Muscle of back (tissue), 13 donors: ENCODE data around the gene FBXW5. TPM values are rescaled to one million over a fixed set of nuclear protein-coding genes. Genes with fewer than 3 reads are reported as not detected.

Source experiments
- DNase-seq, 3 donors: peaks; one replicate each; pipeline versions ENCODE4 v3.0.0 to v3.0.0-alpha.2; 2013
- long read RNA-seq, 9 donors: transcript quantifications; one replicate each; lab custom pipeline, GENCODE V29; 2026
- polyA plus RNA-seq, 10 donors: library from polyadenylated mRNA; unstranded; fragments of 120-200 nt; gene quantifications; one replicate each; pipeline ENCODE4 v1.2.1, GENCODE V29; 2013; ENCODE audit not compliant: insufficient read length in 10 of 10

FBXW5 gene, protein sequence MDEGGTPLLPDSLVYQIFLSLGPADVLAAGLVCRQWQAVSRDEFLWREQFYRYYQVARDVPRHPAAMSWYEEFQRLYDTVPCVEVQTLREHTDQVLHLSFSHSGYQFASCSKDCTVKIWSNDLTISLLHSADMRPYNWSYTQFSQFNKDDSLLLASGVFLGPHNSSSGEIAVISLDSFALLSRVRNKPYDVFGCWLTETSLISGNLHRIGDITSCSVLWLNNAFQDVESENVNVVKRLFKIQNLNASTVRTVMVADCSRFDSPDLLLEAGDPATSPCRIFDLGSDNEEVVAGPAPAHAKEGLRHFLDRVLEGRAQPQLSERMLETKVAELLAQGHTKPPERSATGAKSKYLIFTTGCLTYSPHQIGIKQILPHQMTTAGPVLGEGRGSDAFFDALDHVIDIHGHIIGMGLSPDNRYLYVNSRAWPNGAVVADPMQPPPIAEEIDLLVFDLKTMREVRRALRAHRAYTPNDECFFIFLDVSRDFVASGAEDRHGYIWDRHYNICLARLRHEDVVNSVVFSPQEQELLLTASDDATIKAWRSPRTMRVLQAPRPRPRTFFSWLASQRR
- polyA plus RNA-seq, result 10 to 100 TPM; 27.4 to 47.9 (median 34.4) TPM
- long read RNA-seq, donor 1, transcript FBXW5-201 (9 exons, 2,274 nt), result major isoform, 5 of 5 reads
- long read RNA-seq, donor 1, partial matches to known transcripts, result 0 of 5 reads
- long read RNA-seq, donor 1, other reads (novel, unspliced or antisense), result 0 of 5 reads
- long read RNA-seq, donor 2, transcript FBXW5-201 (9 exons, 2,274 nt), result major isoform, 5 of 5 reads
- long read RNA-seq, donor 2, partial matches to known transcripts, result 0 of 5 reads
- long read RNA-seq, donor 2, other reads (novel, unspliced or antisense), result 0 of 5 reads
- long read RNA-seq, donor 3, result 0 reads
- long read RNA-seq, donor 4, partial matches to known transcripts, result 0 of 2 reads
- long read RNA-seq, donor 4, other reads (novel, unspliced or antisense), result 0 of 2 reads
- long read RNA-seq, donor 5, transcript FBXW5-201 (9 exons, 2,274 nt), result major isoform, 5 of 19 reads
- long read RNA-seq, donor 5, partial matches to known transcripts, result 11 of 19 reads
- long read RNA-seq, donor 5, other reads (novel, unspliced or antisense), result 0 of 19 reads
- long read RNA-seq, donor 6, transcript FBXW5-201 (9 exons, 2,274 nt), result major isoform, 14 of 16 reads
- long read RNA-seq, donor 6, partial matches to known transcripts, result 0 of 16 reads
- long read RNA-seq, donor 6, other reads (novel, unspliced or antisense), result 0 of 16 reads
- long read RNA-seq, donor 7, partial matches to known transcripts, result 7 of 8 reads
- long read RNA-seq, donor 7, other reads (novel, unspliced or antisense), result 0 of 8 reads
- long read RNA-seq, donor 8, transcript FBXW5-201 (9 exons, 2,274 nt), result major isoform, 5 of 14 reads
- long read RNA-seq, donor 8, partial matches to known transcripts, result 9 of 14 reads
- long read RNA-seq, donor 8, other reads (novel, unspliced or antisense), result 0 of 14 reads
- long read RNA-seq, donor 9, partial matches to known transcripts, result 0 of 1 reads
- long read RNA-seq, donor 9, other reads (novel, unspliced or antisense), result 0 of 1 reads

DNA sequence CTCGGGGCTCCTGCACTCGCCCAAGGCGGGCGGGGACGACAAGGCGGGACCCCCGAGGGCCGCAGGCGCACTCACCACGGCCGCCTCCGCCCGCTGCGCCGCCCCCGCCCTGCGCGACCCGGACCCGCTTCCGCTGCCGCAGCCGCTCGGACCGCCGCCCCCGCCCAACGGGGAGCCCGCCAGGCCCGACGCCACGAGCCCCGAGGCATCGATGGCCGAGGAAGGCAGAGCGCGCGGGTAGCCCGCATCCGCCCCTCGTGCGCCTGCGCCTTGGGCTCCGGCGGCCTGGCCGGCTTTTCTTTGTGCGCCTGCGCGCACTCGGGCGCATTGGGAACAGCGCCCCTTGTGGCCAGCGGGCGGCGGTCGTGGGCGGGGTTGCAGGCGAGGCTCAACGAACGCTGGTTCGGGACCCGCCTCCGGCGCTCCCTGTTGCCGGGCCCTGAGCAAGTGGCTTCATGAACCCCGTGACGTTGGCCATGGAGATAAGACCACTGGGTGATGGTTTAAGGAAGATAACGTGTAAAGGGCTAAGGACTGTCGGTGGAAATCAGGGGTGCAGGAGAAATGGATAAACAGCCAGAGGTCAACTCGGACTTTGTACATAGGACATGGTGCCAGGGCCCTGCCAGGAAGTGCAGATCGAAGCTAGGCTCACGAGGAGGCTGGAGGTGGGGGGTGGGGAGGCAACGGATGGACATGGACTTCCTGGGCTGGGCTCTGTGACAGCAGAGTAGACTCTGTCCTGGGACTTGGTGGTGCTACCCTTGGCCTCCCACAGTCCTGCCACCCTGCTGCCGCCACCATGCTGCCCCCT lies at the start of gene FBXW5, which contains the start of gene C8G:
FBXW5 (minus strand) TSS at position 220 of the 814 bp plus-strand sequence. CDS start 655 bp downstream, outside the sequence.
C8G (plus strand) TSS at position 725 of the 814 bp plus-strand sequence; CDS start at position 803, 78 bp downstream.
- peak; percentile 95 to 98 (median 97) for DNase-seq

DNA sequence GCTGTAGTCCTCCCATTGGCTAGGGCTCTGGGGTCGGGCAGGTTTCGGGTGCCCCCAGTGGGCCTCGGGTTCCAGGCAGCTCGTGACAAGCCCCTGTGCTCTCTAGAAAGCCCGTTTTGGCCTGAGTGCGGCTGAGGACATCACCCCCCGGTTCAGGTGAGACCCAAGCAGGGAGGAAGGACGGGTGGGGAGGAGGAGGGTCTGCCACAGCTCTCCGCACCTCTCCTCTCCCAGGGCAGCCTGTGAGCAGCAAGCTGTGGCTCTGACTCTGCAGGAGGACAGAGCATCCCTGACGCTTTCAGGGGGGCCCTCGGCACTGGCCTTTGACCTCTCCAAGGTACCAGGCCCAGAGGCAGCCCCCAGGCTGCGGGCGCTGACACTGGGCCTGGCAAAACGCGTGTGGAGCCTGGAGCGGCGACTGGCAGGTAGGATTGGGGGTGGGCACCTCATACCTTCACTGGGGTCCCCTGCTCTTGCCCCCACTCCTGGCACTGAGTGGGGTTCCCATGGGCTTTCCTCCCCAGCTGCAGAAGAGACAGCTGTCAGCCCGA lies 48.4 kb upstream of the FBXW5 start:
- peak in 1 of 3 donors; percentile 44 for DNase-seq

DNA sequence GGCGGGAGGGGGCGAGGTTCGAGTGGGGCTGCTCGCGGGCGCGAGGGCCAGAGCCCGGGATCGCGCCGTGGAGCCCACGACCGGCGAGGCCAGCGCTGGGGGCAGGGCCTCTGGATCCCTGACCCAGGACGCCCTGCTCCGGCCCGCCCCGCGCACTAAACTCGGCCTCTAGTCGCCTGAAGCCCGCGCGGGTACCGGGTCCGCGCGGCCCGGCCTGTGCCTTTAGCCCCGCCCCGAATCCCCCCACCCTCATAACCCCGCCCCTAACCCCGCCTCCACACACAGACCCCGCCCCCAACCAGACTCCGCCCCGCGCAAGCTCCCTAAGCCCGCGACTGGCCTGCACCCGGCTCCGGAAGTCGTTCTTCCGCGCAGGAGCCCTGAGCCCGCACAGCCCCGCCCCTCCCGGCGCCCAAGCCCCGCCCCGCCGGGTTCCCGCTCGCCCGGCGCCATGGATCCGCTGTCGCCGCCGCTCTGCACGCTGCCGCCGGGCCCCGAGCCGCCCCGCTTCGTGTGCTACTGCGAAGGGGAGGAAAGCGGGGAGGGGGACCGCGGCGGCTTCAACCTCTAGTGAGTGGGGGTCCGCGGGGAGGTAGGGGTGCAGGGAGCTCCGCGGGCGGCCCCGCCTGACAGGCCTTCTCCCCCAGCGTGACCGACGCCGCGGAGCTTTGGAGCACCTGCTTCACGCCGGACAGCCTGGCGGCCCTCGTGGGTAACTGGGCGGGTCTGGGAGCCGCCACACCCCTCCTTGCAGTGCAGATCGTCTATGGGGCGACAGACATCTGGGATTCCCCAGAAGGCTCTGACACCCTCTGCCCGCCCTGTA lies 47.7 kb upstream of the FBXW5 start, which contains the start of gene PAXX:
PAXX (plus strand) TSS at position 430 of the 826 bp plus-strand sequence; CDS start at position 452, 22 bp downstream.
- peak; percentile 83 to 92 (median 90) for DNase-seq

- DNase-seq, result no peak
Observed at GRCh38 chr9:136990242-136990911, 45.8 kb upstream of the FBXW5 start.

DNA sequence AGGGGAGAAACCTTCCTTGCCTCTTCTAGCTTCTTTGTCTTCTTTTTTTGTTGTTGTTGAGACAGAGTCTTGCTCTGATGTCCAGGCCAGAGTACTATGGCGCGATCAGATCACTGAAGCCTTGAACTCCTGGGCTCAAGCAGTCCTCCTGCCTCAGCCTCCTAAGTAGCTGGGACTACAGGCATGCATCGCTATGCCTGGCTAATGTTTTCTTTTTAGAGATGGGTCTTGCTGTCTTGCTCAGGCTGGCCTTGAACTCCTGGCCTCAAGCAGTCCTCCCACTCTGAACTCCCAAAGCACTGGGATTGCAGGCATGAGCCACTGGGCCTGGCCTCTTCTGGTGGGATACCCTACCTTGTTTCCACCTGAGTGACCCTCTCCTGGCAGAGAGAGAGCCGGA lies 44.3 kb upstream of the FBXW5 start:
- DNase-seq, result no peak

GRCh38 chr9:136985853-136986252 lies 41.3 kb upstream of the FBXW5 start:
- DNase-seq, result no peak

DNA sequence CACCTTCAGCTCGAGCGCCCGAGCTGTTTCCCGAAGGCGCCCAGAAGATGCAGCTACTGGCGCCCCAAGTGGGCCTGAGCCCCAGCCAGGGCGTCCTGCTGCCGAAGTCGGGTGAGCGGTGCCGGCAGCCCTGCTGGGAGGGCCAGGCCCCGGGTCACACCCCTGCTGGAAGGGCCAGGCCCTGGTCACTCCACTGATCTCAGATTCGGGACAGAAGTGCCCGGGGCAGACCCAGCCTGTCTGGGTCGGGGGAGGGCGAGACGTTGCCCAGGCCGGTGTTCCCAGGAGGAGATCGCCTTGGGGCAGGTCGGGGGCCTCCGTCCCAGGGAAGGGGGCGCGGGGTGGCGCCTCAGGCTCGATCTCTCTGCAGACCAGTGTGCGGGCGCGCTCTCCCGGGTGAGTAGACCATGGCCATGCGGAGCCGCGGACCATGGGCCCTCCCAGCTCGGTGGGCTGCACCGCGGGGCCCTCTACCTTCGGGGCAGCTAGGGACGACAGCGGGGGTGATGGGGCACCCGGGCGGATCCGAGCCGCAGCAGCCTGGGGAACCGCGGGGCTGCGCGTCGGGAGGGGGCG lies 40.6 kb upstream of the FBXW5 start:
- no peak for DNase-seq

DNA sequence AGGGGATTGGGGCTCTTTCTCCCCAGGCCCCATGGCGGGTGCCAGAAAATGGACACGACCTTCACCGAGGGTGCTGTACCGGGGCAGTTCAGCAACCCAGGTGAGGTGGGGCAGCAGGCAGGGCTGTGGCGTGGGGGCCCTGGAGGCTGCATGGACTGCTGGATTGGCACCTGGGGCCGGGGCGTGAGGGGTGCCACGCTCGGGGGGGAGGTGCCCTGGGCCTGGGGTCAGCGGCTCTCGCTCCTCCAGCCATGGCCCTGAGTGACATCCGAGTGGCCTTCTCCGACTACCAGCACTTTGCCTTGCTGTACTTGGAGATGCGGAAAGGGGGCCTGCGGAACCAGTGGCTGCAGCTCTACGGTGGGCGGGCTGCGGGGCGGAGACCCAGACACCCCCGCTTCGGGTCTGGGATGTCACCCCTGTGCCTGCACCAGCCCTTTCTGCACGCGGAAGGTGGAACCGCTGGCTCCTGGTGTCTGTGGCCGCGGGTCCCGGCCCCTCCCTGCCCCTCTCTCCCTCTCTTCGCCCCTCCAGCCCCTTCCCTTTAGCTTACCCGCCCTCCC lies 40.0 kb upstream of the FBXW5 start:
- no peak for DNase-seq

DNA sequence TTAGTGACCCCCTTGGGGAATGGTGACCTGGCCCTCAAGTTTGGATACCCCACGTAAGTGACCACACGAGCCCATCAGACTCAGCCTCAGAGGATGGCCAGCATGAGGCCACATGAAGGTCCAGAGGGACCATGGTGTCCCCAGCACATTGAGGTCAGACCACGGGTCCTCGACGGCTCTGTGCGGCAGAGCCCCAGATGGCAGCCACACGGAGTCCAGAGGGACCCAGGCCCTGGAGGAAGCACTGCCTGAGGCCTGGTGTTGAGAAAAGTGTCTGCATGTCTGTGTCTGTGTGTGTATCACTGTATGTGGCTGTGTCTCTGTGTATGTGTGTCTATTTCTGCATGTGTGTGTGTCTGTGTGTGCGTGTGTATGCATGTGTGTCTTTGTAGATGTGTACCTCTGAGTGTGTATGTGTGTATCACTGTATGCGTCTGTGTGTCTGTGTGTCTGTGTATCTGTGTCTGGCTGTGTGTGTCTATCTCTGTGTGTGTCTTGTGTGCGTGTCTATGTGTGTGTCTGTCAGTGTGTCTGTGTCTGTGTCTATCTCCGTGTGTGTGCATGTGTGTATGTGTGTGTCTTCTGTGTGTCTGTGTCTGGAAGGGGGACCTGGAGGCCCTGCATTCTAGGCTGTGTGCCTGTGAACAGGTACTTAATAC lies 39.2 kb upstream of the FBXW5 start:
- DNase-seq, result no peak

DNA sequence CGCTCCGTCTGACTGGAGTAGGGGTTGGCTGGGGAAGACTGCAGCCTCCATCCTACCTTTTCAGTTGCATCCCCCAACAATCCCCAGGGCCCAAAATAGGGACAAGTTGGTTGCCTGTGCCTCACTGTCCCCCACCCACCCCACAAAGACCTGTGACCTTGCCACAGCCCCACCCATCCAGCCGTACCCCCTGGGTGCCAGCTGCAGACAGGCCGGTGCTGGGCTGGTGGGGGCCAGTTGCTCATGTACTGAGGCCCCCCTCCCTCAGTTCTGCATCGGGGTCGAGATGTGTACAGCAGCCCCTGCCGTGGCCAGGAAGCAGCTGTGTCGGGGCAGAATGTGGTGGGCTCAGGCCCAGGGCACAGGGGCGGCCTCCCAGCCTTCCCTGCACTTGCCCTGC lies 38.6 kb upstream of the FBXW5 start:
- no peak for DNase-seq

GRCh38 chr9:136982232-136983051 lies 37.9 kb upstream of the FBXW5 start, which contains the start of gene LCNL1:
TSS of gene LCNL1 (plus strand) at chr9:136982993. CDS start at chr9:136983587, 594 bp downstream.
- DNase-seq, result no peak

DNA sequence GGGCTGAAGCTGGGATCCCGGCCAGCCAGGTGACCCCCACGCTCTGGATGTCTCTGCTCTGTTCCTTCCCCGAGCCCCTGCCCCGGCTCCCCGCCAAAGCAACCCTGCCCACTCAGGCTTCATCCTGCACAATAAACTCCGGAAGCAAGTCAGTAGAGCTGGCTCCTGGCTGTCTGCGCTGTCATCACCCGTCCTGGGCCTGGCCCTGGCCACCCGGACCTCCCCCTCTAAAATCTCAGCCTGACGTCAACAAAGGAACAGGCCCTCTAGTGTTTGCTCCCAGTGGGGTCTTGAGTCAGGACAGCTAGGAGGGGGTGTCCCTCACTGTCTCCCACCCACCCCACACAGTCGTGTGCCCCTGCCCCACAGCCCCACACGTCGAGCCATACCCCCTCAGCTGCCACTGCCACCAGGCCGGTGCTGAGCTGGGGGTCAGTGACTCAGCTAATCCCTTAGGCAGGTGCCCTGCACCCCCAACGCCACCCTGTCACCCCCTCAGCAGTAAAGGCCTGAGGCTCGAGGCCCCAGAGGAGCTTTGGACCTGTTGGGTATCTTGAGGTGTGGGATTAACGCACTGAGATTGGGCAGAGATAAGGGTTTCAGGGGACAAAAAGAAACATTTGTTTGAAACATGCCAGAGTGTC lies 37.2 kb upstream of the FBXW5 start:
- DNase-seq, result no peak

- no peak for DNase-seq
Observed at GRCh38 chr9:136980669-136981478, 36.3 kb upstream of the FBXW5 start.
